Pancreas (tissue), 10 donors: ENCODE results near the gene STX2. TPM values are rescaled to one million over a fixed set of nuclear protein-coding genes. Genes with fewer than 3 reads are reported as not detected.
"Not testable (repeated sequence)": the region's sequence is repeated elsewhere in the genome, so short reads cannot be mapped to it uniquely, and the experiment has no call there.

Experiments used
- ATAC-seq, 4 donors: fragments of 200-7000 bp; cut with Tn5 transposase; one replicate each; pipeline versions ENCODE4 v1.8.0 to v1.9.1; 2020; ENCODE audit warnings: mild to moderate bottlenecking in 4 of 4, moderate library complexity in 4 of 4
- DNase-seq, 6 donors: peaks; one replicate each; pipeline ENCODE4 v3.0.0-alpha.2; 2020
- FAIRE-seq: peaks from 2 replicates; lab custom pipeline; 2012; peaks lifted over from hg19 to GRCh38; lab: Jason Lieb, UNC
- H3K27ac ChIP-seq, 4 donors: fragments of 200-600 bp; sonication (generic); 1 replicate in 3 of 4; 2 replicates in 1 of 4; pipeline versions ENCODE4 v1.5.0 to v1.8.0; 2020
- H3K27me3 ChIP-seq, 4 donors: fragments of 200-600 bp; one replicate each; pipeline ENCODE4 v1.8.0; 2021
- H3K36me3 ChIP-seq, 3 donors: fragments of 200-600 bp; sonication (generic) in 1 of 3; one replicate each; pipeline versions ENCODE4 v1.5.0 to v1.8.0; 2020 to 2021
- H3K4me1 ChIP-seq, 3 donors: fragments of 200-600 bp; one replicate each; pipeline ENCODE4 v1.8.0; 2021
- H3K4me3 ChIP-seq, 4 donors: fragments of 200-600 bp; sonication (generic) in 2 of 4; one replicate each; pipeline versions ENCODE4 v1.5.0 to v1.8.0; 2020 to 2021
- H3K9me3 ChIP-seq, 4 donors: fragments of 200-600 bp; one replicate each; pipeline ENCODE4 v1.8.0; 2021
- WGBS, 2 donors: extraction: QIAGEN DNeasy Blood & Tissue Kit; methylation state at CpG; one replicate each; pipeline ENCODE4 v1.1.7; 2013; 5-methylcytosine and 5-hydroxymethylcytosine counted together
- intact Hi-C, 3 donors: fragments of 100-400 bp; cut with DNase I; formaldehyde crosslinking; loops; one replicate each; pipeline versions ENCODE4 v1.11.1 to v1.14.2; 2022
- polyA plus RNA-seq, 2 donors: library from polyadenylated mRNA; stranded (reverse); fragments of 200-250 nt; gene quantifications; one replicate each; pipeline ENCODE4 v1.2.3, GENCODE V29; 2013
- total RNA-seq, 6 donors: library from RNA; stranded (reverse); fragmentation: NEBNext Ultra II Directional in 4 of 6; extraction: Animal tissue kit (Norgen Biotek cat#: 25700) in 4 of 6; gene quantifications; one replicate each; pipeline versions ENCODE4 v1.2.1 to v1.2.4, GENCODE V29; 2021 to 2023
- TF ChIP-seq, protein P1 (sequence below), 4 donors: fragments of 200-600 bp; sonication (generic) in 3 of 4; IDR thresholded peaks; one replicate each; pipeline versions ENCODE4 v1.5.0 to v1.8.0; 2021; ENCODE audit warnings: antibody characterized with exemption in 4 of 4
- donor health status: healthy with polysubstance abuse.
- donor health status: DM: no; HTN: no; CAD: no; lungs with moderate emphysema.
- donor health status: DM: no; HTN: no; CAD: no.
- donor health status: control.
- donor health status: control.
- donor health status: Bipolar disorder and iron deficiency.
- donor health status: DM: yes; HTN: yes; CAD: no.
- donor health status: DM: no; HTN: no; CAD: no.
- donor health status: DM: no; HTN: no; CAD: no.
- donor health status: DM: yes; HTN: yes; CAD: no.

Gene STX2
- total and polyA plus RNA-seq, 8 donors: 4.8 to 16.8 (median 6.9) TPM

DNA sequence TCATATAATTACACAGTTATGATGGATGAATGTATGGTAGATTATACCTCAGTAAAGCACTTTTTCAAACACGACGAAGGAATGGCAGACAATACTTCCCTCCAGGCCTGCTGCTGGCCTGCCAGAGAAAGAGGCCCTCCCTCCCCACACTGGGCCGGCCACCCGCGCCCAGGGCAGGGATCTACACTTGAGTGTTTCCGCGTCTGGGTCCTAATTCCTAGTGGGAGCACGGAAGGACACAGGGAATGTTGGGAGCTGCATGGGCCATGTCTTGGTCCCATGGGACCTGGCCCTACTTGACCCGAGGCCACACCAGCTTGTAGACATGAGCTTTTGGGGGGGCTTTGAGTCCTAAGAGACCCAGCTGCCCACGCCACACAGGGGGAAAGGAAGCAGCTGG, 52.0 kb downstream of the STX2 start:
- FAIRE-seq: no peak

DNA sequence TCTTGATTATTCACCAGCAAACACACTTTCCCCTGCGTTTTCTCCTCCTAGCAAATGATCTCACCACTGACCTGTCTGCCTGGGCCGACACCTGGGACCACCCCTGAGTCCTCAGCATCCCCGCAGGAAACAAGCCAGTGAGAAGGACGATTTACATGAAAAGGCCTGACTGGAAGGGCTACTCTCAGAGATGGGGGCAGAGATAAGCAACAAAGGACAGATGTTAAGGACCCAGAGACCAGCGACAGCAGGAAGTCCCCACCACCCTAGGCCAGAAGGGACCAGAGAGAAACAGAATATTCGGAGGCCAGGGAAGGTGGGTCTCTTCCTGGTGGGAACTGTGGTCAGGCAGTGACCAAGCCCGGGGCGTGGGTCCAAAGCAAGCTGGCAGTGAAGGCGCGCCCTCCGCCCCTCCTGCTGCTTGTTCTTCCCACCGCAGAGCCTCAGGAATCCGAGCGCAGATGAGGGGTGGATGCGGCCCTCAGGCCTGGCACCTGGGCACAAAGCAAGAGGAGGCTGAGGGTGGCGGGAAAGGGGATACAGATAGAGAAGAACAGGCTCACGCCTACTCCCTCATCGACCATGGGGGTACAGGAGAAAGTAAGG, 55.8 kb downstream of the STX2 start:
- ATAC-seq (no peak), FAIRE-seq (no peak), DNase-seq (peak in 1 of 6 donors; percentile 52)
- no peaks in the 10 kb centered on the region for H3K4me1 ChIP-seq
- TF ChIP-seq, protein P1, sequence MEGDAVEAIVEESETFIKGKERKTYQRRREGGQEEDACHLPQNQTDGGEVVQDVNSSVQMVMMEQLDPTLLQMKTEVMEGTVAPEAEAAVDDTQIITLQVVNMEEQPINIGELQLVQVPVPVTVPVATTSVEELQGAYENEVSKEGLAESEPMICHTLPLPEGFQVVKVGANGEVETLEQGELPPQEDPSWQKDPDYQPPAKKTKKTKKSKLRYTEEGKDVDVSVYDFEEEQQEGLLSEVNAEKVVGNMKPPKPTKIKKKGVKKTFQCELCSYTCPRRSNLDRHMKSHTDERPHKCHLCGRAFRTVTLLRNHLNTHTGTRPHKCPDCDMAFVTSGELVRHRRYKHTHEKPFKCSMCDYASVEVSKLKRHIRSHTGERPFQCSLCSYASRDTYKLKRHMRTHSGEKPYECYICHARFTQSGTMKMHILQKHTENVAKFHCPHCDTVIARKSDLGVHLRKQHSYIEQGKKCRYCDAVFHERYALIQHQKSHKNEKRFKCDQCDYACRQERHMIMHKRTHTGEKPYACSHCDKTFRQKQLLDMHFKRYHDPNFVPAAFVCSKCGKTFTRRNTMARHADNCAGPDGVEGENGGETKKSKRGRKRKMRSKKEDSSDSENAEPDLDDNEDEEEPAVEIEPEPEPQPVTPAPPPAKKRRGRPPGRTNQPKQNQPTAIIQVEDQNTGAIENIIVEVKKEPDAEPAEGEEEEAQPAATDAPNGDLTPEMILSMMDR (IDR thresholded peaks at IDR 0.05): no peak
- H3K27ac ChIP-seq: no peak overlapping the region
- no peaks in the 10 kb centered on the region for H3K27me3 ChIP-seq
- H3K9me3 ChIP-seq: no peaks in the 10 kb centered on the region
- no peaks in the 10 kb centered on the region for H3K36me3 ChIP-seq
- intact Hi-C loops: no loop called here
- H3K4me3 ChIP-seq: no peak overlapping the region
- WGBS, 2 donors: 80 to 81% methylated on average over 18 of the region's 18 CpGs

More for the DNA sequence above, 52.0 kb downstream of the STX2 start:
- Histone ChIP-seq H3K9me3 (no peaks in the 10 kb centered on the region), H3K27ac (no peak overlapping the region), H3K36me3 (peaks cover 0 to 4% (median 0%) of the 10 kb centered on the region in 3 donors), H3K27me3 (no peaks in the 10 kb centered on the region), H3K4me3 (no peak overlapping the region), H3K4me1 (no peaks in the 10 kb centered on the region)
- ATAC-seq (no peak), DNase-seq (no peak)
- TF ChIP-seq, protein P1 (IDR thresholded peaks at IDR 0.05): no peak
- WGBS, 2 donors: 85 to 88% methylated on average over 9 to 10 of the region's 10 CpGs
- intact Hi-C loops: no loop called here

DNA sequence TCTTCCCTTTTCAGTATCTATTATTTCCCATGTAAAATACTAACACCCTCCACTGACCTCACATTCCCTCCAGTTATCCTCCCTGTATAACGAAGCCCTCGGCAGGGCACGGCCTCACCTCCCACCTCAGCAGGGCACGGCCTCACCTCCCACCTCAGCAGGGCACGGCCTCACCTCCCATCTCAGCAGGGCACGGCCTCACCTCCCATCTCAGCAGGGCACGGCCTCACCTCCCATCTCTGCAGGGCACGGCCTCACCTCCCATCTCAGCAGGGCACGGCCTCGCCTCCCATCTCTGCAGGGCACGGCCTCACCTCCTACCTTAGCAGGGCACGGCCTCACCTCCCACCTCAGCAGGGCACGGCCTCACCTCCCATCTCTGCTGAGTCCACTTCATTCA, 56.8 kb downstream of the STX2 start:
- H3K36me3 ChIP-seq, FAIRE-seq, intact Hi-C loops, H3K4me1 ChIP-seq, H3K27me3 ChIP-seq, H3K4me3 ChIP-seq, H3K9me3 ChIP-seq, H3K27ac ChIP-seq, ATAC-seq: not testable (repeated sequence)
- DNase-seq: peak in 1 of 6 donors; percentile 78
- WGBS, 2 donors: 80 to 89% methylated on average over 13 of the region's 13 CpGs

DNA sequence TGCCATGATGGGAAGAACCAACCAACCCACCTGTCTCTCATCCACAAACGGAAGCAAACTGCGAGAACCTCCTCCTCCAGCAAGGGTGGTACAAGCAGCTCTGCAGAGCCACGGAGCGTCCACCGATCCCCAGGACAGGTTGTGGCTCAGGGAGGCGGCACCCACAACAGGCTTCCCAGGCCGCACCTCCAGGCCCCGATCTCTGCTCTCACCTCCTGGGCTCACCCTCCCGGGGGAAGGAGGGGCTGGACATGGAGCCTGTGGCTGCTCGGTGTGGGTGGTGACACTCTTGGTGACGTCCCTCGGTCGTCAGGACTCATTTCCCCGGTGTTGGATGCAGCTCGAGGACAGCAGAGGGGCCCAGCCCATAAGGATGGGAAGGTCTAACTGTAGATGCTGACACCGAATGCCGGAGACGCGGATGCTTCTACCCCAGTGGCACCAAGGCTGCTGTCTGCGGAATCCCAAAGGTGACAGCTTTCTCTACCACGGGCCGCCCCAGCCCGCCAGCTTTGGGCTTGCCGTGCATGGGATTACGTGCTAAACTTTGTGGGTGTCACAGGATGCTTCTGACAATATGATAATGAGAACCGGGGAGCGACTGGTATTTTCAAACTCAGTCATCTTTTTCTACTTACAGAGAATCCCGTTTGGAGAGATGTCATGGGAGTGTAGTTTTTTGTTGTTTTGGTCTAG, 58.0 kb downstream of the STX2 start:
- WGBS, 2 donors: 87 to 89% methylated on average over 28 of the region's 28 CpGs

DNA sequence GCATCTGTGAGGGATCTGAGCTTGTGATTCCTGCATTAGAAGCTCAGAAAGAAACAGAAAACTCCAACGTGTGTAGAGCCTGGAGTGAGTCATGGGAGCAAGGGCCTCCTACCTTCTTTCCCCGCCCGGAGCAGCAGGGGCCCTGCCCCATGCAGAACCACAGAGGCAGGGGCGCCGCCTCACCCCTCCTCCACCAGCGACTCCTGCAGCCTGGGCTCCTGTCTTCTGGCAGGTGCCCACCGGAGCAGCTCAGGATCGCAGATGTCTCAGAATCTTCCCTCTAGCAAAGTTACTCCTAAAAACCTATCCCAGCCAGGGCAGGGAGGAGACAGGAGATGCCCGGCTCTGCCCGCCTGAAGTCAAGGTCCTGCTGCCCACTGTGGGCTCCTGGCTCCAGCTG, 58.7 kb downstream of the STX2 start:
- Histone ChIP-seq H3K27ac (no peak overlapping the region), H3K4me3 (no peak overlapping the region), H3K9me3 (no peaks in the 10 kb centered on the region), H3K27me3 (no peaks in the 10 kb centered on the region), H3K4me1 (no peaks in the 10 kb centered on the region), H3K36me3 (no peaks in the 10 kb centered on the region)
- WGBS, 2 donors: 82 to 84% methylated on average over 8 to 10 of the region's 10 CpGs
- no peak for DNase-seq
- intact Hi-C loops: no loop called here
- no peak for FAIRE-seq
- ATAC-seq: no peak
- TF ChIP-seq, protein P1 (IDR thresholded peaks at IDR 0.05): no peak

More for the DNA sequence above, 58.0 kb downstream of the STX2 start:
- intact Hi-C loops: no loop called here
- no peaks in the 10 kb centered on the region for H3K4me1 ChIP-seq
- FAIRE-seq (no peak), DNase-seq (peak in 1 of 6 donors; percentile 58), ATAC-seq (no peak)
- H3K4me3 ChIP-seq: no peak overlapping the region
- H3K27ac ChIP-seq: no peak overlapping the region
- H3K9me3 ChIP-seq: no peaks in the 10 kb centered on the region
- TF ChIP-seq, protein P1 (IDR thresholded peaks at IDR 0.05): no peak
- no peaks in the 10 kb centered on the region for H3K27me3 ChIP-seq
- no peaks in the 10 kb centered on the region for H3K36me3 ChIP-seq
